GM18867 (cell line): Measurements from ENCODE around the gene MAP3K7.

Experiments used
- ATAC-seq: cut with Tn5 transposase; IDR thresholded peaks from one replicate; pipeline ENCODE4 v1.9.1; 2021; ENCODE audit warnings: mild to moderate bottlenecking, moderate library complexity; ENCODE audit not compliant: unreplicated experiment

The MAP3K7 gene

GRCh38 chr6:90533615-90534336 is 53.1 kb downstream of the MAP3K7 start:
- ATAC-seq = no peak

DNA sequence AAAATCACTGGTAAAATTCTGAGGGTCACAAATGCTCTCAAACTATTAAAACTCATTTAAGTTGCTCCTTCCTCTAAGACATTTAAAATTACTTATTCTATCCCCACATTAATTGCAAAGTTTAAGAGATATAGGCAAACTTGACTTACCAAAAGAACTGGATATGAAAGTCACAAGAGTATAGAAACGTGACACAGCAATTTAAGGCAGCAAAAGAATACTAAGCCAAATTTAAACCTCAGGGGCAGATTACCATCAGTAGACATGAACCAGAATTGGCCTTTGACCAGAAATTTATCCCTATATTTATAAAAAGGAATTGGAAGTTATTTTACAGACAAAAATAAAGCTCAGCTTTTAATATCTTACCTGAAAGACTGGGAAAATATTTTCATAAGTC is 56.0 kb downstream of the MAP3K7 start:
- no peak for ATAC-seq

GRCh38 chr6:90525421-90525820 is 61.5 kb downstream of the MAP3K7 start:
- ATAC-seq = no peak

GRCh38 chr6:90523779-90524310 is 63.0 kb downstream of the MAP3K7 start:
- ATAC-seq = no peak

DNA sequence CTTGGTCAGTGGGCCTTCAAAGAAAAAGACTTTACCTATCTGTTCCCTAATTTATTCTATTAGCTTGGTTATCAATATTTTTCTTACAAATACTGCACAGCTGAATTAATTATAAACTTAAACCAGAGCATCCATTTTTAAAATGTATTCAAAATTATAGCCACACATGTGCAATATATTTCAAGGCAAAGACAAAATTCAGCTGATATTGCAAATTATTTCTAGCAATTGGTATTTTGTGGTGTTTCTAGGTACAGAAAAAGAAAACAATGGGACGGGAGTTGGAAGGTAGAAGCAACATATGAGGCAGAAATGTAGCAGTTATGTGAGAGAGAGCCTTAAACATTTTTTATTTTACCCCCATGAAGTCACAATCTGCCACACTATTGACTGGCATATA is 64.9 kb downstream of the MAP3K7 start:
- no peak for ATAC-seq

DNA sequence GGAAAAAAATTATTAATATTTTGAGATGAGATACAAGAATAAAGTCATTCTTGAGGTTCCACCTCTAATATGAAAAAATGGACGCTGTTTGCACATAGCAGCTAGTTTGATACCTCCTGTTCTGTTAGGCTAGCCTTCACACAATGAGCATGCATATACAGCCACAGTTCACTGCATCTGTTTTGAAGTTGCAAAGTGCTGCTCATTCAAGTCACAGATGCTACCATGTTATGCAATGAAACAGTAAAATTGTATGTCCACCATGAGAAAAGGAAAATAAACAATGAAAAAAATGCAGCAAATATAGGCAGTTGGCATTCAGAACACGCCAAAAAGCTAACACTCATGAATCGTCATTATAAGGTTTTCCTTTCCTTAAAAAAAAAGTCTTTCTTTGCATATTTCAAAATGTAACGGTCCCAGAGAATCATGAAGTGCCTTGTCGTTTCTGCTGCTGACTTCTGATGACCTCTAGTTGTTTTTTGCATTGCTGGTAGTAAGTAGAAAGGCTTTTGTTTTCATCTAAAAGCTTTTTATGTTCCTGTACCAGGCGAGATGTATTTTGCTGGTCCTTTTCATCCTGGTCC is 70.7 kb downstream of the MAP3K7 start:
- ATAC-seq = no peak

DNA sequence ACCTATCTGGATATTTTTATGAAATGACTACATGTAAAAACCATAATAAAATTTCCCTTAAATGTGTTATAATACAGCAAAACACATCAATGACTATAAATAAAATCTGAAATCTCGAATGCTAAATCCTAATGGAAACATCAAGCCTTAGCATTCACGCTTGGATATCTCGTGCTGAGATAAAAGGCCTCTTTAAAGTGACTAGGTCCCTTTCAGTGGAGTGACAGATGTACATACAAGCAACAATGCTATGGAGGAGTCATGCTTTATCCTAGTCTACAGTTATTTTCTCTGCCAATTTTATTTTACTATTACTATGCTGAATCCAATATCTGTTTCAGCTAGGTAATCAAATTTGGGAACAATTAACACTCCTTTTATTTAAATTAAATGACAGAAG is 72.4 kb downstream of the MAP3K7 start:
- no peak for ATAC-seq

DNA sequence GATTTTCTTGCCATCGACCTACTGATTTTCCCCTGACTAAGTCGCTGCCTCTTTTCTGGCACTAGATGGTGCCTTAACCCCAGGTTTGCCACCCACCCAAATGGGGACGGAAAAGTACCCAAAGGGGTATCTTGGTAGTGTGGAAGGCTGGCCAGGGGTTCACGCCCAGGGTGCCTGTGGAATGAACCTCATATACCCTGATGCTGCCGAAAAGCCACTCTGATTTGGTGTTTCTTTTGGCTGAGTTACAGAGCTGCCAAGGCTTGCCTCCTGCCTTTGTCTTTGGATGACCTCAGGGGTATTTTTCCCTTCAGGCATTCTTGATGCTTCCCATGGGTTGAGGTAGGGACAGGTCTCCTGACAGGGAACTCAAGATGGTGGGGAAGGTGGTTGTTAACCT is 78.1 kb downstream of the MAP3K7 start:
- no peak for ATAC-seq

DNA sequence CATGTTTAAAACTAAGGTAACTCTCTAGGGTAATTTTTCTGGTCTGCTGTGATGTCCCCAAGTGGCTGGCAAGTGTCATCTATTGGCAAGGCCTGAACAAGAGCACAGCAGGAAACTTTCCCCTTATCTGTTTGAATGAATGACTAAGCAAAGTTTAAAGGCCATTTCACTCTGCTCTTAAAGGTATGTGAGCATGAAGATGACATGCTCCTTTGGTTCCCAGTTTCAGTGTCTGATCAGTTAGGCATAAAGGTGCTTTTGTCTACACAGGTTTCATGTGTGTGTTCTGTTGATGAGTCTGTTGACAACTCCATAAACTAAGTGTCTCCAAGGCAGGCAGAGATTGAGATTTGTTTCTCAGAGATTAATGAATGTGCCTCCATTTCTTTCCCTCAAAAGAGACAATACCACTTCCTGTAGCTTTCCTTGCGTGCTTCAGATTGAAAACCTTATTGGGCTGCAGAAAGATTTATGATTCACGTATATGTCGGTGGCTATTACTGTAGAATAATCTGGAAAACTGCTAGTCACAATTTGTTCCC is 83.9 kb downstream of the MAP3K7 start:
- peak; percentile 54 for ATAC-seq

GRCh38 chr6:90502381-90502780 is 84.5 kb downstream of the MAP3K7 start:
- no peak for ATAC-seq

DNA sequence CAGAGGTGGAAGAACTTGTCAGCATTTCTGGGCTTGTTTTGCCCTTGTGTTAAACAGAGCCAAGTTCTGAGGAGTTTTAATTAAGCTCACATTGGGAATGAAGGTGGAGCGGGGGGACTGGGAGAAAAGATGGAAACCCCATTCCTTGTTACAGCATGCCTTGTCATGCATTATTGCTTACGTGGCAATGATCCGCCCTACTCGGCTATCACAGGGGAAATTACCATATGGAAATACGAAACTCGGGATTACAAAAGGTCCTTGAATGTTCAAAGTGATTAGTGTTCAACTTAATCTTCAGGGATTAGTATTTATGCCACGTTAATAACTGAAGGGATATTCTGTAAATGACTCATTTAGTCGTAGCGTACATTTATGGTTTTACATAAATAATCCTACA is 86.4 kb downstream of the MAP3K7 start:
- no peak for ATAC-seq

GRCh38 chr6:90497411-90497810 is 89.5 kb downstream of the MAP3K7 start:
- ATAC-seq = no peak

DNA sequence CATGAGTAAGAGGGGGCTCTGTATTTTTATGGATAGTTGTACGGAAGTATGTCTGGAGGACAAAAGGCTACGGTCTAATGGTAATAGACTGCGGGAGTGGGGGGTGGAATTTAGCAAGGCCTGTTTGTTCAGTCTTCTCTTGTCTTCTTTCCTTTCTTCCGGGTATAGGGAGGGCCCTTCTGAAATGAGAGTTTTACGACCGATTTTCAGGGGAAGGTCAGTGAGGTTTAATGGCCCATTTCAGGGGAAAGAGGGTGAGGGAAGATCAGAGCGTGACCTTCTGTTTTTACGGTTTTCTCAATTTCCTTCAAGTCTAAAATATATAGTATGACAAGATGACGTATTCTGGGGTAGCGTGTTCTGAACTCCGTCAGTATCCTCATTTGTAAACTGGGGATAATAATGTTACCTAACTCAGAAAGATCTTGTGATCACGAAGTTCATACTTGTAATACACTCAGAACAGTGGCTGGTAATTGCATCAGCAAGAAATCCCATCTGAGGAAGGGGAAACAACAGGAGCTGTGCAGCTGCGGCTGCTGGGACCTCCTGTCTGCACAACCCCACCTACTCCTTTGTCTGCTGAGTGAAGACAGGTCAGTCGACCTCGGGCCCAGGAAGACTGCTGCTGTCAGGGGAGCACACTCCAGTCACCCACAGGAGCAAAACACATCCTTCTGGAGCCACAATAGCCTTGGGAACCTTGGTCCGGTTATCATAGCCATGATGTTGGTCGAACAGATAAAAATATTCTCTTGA is 90.4 kb downstream of the MAP3K7 start:
- ATAC-seq = no peak

GRCh38 chr6:90495216-90495817 is 91.6 kb downstream of the MAP3K7 start:
- no peak for ATAC-seq

GRCh38 chr6:90494067-90494780 is 92.6 kb downstream of the MAP3K7 start:
- no peak for ATAC-seq

DNA sequence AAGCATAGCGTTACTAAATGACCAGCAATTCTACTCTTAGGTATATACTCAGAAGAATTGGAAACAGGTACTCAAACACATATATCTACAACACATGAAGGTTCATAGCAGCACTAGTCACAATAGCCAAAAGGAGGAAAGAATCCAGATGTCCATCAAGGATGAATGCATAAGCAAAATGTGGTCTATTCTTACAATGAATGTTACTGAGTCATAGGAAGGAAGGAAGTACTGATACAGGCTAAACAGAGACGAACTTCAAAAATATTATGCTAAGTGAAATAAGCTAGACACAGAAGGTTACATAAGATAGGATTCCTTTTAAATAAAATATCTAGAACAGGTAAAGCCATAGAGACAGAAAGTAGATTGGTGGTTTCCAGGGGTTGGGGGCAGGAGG is 93.5 kb downstream of the MAP3K7 start:
- no peak for ATAC-seq

DNA sequence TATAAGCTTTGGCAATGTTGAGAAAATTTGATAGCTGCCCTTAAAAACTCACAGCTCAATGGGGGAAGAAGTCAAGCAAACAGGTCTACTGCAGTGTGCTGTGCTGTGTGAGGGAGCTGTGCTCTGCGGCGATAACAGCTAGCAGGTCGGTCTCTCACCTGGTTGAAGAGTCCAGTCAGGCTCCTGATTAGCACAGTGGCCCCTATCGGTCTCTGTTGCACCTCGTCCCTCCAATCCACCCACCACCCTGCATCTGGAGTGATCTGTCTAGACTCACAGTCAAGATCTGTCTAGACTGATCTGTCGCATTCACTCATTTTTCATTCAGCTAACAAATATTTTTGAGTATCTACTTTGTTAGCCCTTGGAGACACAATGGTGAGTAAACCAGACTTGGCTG is 94.1 kb downstream of the MAP3K7 start:
- no peak for ATAC-seq

DNA sequence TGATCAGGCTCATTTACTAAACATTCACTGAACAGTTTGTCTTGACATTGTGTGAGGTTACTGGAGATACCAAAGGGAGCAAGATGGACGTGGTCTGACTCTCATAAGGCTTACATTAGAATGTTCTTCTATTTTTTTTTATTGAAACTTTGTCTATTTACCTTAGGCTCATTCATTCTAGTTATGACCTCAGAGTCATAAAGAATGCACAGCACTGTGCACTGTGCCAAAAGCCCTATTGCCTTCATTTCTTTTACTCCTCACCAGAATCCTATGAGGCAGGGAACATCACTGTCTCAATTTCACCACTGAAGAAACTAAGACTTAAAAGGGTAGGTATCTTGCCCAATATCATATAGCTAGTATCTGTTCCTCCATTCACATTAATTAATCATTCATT is 94.5 kb downstream of the MAP3K7 start:
- ATAC-seq = no peak

DNA sequence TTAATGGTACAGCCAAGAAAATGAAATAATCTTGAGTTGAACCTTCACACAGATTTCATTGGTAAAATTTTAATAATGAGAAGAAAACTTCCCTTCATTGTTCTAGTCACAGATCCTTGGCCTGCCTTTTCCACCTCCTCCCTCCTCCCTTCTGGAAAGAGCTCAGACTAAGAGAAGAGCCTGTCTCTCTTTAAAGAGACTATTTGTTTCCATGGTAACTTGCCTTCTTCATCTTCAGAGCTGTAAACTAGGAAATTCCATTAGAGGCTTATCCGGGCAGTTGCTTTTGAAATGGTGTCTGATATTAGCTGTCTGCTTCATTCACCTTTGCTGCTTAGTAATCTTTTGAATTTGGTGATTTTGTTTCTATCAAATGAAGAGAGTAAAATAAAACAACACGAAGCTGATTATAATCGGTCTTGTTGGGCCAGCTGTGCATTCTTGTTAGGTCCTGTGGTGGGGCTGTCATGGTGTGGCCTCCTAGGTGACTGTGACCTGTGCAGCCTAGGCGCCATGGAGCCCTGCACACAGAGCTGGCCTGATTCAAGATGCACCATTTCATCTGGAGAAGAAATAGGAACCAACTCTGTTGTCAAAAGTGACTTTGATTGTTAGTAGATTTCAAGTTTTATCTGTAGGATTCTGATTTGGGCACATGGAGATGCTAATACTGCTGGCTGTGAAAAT is 96.7 kb downstream of the MAP3K7 start:
- no peak for ATAC-seq

DNA sequence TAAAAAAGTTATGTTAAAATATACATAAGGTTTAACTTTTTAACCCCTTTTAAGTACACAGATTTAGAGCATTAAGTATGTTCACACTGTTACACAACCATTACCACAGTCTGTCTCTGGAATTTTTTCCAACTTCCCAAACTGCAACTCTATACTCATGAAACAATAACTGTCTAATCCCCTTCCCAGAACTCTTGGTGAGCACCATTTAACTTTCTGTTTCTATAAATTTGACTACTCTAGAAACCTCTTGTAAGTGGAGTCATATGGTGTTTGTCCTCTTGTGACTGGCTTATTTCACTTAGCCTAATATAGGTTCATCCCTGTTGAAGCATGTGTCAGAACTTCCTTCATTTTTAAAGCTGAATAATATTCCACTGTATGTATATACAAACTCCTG is 98.1 kb downstream of the MAP3K7 start:
- ATAC-seq = no peak
